HG03571 (cell line): ENCODE measurements around the gene TRIM40.
"Not testable (repeated sequence)": the region's sequence is repeated elsewhere in the genome, so short reads cannot be mapped to it uniquely, and the experiment has no call there.

Experiments
- ATAC-seq: cut with Tn5 transposase; IDR thresholded peaks from one replicate; pipeline ENCODE4 v1.9.1; 2021; ENCODE audit not compliant: unreplicated experiment

The TRIM40 gene

DNA sequence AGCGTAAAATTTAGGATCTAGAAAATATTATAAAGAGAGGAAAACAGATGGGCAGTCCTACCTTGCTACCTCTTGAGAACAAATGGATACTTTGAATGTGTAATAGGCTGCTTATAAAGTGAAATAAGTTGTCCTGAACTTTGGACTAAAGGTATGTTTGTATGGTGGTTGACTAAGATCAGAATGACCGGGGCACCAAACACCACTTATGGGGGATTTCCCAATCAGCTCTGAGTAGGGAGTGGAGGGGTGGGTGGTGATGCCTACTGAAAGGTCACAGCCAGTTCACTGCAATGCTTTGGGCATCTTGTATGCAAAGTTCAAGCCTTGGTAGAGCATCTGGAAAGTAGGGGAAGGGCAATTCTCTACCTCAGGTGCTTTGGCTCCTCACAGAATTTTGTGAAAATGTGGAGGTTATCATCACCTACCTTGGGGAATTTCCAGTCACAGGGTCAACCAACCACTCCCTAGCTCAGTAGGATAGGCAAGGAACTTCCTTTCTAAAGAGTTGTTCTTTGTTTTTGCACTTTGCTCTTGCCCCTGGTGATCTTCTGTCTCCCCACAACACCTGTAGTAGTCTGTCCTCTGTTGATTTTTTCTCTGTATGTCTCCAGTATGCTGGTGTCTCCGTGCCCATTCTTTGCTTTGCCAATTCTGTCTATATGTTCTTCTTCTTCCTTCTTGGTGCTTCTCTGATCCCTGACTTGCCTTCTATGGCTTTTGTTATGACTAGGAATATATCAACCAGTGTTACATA, 22.8 kb upstream of the TRIM40 start, which contains the start of gene TRIM31:
TRIM31 (minus strand) TSS at position 88 of the 757 bp plus-strand sequence. CDS start 285 bp downstream, outside the sequence.
- no peak for ATAC-seq

DNA sequence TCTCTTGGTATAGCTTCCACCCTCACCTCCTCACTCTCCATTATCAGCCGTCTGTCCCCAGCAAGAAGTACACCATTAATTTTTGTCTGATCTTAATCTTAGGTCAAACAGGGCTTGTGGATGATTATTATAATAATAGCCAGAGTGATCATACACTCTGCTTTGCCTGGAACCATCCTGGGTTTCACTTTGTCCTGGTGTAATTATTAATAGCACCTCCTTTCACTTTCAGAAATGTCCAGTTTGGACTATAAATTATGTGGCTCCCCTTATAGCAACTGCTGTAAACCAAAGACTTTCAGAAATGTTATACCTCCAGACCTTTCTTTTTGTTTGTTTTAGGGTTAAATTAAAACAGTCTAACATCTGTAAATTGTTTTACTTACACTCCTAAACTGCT, 22.1 kb upstream of the TRIM40 start:
- no peak for ATAC-seq

DNA sequence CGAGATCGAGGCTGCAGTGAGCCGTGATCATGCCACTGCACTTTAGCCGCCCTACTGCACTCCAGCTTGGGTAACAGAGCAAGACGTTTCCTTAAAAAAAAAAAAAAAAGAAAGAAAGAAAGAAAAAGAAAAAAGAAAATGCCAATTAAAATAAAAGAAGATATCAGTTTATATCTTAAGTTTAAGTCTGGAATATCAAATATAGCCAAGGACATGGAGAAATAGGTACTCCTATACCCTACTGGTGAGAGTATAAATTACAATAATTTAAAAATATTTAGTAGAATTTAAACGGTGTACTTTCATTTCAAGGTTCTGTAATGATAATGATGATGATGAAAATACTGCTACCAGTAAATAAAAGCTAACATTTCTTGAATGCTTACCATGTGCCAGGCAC, 19.2 kb upstream of the TRIM40 start:
- ATAC-seq, result no peak

DNA sequence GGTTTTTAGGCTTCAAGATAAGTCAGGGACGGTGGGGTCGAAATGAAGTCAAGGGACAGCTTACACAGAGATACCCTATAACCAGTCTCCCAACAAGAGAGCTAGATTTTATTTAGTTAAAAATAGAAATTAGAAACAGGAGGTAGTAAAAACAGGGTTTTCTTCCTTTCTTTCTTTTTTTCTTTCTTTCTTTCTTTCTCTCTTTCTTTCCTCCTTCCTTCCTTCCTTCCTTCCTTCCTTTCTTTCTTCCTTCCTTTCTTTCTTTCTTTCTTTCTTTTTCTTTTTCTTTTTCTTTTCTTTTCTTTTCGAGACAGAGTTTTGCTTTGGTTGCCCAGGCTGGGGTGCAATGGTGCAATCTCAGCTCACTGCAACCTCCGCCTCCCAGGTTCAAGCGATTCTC, 17.2 kb upstream of the TRIM40 start:
- ATAC-seq, result not testable (repeated sequence)

DNA sequence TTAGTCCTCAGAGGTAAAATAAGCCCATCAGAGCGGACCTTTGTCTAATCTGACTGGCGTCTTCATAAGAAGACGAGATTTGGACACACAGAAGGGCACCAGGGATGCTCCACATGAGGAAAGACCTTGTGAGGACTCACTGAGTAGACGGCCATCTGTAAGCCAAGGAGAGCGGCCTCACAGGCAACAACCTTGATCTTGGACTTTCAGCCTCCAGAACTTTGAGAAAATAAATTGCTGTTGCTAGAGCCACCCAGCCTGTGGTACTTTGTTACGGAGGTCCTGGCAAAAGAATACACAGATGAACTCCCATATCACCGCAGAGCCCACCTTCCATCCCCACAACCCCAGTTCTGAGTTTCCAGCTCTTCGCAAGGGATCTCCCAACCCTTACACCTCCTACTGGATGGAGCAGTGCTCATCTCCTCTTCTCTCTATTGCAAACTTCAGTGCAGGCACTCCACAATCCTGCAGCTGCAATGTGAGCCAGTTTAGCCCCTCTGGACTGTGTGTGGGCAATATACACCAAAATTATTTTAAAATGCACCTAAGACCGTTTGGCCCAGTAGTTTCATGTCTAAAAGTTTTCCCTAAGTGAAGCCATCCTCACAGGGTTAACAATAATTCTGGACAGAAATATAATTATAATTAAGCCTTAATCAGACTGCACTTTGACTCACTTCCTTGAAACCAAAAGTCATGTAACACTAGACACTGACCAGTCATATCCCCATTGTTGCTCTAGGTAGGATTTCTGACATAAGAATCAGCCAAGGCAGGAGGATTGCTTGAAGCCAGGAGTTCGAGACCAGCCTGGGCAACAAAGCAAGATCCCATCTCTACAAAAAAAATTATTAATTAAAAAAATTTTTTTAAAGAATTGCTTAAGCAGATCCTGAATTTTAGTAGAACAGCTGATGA, 14.2 kb upstream of the TRIM40 start:
- no peak for ATAC-seq

DNA sequence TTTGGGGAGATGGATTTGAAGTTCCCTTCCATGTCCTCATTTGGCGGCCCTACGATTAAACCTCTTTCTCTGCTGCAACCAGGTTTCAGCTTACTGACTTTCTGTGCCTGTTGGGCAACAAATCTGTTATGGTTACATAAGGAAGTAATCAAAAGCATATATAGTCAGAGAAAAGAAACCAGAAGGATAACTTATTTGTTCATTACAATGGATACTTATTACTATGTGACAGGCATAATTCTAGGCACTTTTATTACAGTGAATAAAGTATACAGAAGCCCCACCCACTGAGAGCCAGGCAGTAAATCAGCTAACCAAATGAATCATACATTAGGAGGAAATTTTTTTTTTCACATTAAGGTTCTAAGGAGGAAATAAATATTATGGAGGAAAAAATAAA, 13.4 kb upstream of the TRIM40 start:
- ATAC-seq, result no peak

DNA sequence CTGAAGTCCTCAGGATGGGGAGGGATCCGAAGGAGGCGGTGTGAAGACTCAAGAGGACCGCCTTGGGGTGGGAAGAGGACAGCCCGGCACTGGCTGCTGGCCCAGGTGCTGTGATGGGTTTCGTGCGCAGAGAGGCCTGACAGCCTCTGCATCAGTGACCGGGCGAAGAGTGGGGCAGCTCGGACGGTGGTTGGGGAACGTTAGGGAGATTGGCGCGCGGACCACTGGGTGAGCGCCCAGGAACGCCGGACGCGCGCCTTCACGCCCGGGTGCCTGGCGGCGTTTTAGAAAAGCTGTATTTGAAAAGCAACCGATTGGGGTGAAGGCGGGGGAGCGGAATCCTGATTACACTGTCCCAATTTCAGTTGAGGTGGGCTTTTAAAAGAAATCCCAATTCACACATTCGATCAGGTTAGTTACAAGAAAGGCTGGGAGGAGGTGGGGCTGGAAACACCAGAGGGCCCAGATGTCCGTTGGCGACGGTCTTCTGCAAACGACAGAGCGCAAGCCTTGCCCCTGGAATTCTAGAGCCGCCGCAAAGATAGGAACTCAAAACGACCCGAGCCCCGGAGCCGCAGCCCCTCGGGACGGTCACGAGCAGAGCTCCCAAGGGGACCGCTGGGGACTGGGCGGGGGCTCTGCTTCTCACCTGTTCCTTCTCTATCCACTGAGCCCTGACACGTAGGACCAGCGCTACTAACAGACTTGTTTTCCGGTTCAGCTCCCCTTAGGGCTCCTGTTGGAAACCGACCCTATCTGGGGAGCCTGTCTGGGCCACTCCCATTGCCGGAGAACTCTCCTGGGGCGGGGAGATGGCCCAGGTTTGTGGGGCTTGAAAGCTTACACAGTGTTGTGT, 8.5 kb upstream of the TRIM40 start:
- ATAC-seq, result no peak

DNA sequence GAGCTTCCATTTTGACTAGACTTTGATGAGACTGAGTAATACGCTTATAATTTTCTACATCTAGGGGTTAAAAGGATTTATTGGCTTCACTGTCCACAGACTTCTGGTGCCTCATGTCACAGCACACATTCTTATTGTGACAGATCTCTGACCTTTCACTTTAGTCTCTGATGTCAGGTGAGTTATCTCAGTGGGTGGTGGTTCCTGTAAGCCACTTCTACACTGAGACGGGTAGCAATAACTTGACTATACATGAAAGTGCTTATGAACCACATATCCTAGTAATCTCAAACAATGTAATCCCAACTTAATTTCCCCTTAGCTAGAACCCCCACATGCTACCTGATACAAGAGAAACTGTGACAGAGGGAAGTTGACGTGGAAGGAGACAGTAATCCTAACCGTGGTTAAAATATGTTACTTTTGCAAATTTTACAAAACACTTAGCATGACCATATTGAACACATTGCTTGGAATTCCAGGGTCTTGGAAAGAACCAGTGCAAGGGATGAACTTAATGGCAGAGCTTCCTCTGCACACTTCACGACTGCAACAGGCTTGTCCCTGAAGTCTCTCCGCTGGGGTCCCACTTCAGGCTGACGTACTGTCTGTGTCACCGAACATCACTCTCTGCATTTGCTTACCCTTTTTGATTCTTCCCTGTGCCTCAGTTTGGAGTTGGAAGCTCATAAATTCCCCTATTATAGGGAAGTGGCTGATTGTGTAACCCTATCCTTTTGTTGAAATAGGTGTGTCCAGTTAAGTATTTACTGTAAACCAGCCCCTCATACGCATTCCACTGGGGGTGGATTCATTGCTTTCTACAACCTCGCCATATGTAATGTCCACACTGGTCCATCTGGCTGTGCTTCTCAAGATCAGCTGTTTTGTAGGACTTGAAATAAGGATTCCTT, 6.4 kb upstream of the TRIM40 start:
- no peak for ATAC-seq

DNA sequence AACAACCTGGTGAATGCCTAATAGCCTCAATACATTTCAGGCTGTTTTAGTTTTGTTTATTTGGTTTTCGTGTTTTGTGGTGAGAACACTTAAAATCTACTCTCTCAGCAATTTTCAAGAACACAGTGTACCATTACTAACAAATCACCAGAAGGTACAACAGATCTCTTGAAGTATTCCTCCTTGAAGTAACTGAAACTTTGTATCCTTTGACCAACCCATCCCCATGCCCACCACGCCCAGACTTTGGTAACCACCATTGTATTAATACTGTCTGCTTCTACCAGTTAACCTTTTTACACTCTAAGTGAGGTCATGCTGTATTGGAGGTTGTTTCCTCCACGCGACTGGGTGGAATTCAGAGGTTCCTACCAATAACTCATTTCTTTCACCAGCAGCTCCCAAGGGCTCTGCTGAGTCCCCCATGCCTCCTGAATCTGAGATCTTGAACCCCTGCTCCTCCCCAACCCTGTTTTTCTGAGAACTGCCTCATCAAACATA, 5.7 kb upstream of the TRIM40 start:
- ATAC-seq, result no peak

DNA sequence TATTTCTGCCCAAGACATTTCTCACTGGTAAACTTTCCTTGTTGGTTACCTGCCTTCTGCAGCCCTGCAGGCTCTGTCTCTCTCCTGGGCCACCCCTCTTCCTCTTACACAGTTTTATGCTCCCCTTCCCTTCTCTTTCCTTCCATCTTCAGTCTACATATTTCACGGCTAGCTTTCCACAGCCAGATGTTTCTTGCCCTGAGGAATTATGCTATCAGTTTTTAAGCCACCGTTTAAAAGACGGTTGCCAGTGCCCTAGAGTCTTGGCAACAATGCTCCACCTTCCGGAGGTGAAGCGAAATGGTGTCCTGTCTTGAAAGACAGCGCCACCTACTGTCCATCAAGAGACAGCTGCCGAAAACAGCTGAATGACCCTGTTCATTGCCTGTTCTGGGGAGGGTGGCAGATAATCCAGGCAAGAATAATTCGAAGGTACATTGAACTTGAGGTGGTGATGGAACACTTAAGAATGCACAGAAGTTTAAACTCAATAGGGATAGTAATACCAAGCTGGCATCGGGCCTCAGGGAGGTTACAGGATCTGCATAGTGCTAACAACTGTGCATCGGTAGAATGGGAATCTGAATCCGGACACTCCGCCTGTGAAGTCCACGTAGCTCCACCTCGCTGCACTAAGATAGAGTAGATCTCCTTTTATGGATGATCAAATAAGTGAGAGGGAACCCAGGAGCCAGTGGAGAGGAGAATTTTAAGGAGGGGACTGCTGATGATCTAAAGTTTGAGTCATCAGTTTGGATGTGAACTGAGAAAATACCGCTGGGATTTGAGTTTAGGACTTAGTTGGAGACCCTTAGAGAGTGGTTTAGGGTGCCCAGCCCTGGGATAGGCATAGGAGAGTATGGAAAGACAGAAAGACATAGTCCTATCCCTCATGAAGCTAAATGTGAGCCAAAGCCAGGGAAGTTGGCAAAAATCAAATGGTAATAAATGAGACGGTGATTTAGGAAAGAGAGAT, 4.8 kb upstream of the TRIM40 start:
- no peak for ATAC-seq

DNA sequence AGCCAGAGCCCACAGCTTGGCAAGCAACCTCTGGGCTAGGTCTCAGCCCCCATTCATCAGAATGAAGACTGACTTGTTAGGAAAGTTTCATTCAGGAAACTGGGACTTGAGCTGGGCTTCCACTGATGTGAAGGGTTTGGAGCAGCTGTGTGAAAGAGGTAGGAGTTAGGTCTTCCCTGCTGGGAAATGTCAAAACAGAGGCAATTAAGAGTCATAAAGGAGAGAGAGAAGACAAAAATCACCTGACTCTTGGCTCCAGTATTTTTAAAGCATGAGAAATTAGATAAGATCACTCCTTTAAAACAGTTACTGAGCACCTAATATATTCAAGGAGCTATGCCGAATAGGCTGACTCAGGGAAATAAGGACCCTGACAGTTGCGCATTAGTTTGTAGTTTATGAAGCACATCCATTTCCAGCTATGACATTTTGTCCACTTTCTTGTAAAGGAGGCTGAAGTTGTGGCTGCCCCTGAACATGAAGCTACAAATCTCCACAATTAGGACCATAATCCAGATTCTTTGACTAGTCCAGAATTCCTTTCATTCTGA, 3.9 kb upstream of the TRIM40 start:
- no peak for ATAC-seq

DNA sequence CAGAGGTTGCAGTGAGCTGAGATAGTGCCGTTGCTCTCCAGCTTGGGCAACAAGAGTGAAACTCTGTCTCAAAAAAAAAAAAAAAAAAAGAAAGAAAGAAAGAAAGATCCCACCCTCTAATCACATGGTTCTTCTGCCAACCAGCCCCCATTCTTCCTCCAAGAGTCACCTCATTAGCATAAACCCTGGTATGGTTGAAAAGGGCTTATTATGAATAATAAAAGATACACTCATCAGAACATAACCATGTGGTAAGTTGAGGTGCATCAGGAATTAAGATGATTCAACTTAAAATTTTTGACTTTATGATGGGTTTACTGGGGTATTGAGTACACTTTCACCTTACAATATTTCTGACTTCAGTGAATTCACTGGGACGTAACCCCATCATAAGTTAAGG, 793 bp upstream of the TRIM40 start:
- no peak for ATAC-seq

DNA sequence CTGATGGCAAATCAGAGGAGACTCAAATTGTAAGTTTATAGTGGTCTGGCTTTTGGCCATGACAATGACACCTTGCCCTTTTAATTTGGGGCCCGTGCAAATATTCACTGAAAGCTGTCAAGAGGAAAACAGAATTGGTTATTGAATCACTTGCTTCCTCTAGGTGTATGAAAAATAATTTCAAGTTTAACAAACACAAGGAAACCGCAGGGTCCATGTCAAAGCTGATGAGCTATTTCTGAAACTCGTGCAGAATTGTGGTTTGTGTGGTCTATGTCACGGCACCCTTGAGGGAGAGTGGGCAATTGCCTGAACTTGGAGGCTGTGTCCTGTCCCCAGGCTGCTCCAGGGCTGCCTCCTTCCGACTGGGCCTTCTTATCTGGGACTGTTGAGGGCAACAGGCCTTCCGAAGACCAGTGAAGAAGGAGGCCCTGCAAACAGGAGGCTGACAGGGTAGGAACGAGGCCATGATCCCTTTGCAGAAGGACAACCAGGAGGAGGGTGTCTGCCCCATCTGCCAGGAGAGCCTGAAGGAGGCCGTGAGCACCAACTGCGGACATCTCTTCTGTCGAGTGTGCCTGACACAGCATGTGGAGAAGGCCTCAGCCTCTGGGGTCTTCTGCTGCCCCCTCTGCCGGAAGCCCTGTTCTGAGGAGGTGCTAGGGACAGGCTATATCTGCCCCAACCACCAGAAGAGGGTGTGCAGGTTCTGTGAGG, 788 bp downstream of the TRIM40 start:
- ATAC-seq, result no peak

DNA sequence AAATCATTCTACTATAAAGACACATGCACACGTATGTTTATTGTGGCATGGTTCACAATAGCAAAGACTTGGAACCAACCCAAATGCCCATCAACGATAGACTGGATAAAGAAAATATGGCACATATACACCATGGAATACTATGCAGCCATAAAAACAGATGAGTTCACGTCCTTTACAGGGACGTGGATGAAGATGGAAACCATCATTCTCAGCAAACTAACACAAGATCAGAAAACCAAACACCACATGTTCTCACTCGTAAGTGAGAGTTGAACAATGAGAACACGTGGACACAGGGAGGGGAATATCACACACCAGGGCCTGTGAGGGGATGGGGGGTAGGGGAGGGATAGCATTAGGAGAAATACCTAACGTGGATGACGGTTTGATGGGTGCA, 4.3 kb downstream of the TRIM40 start:
- ATAC-seq, result not testable (repeated sequence)

DNA sequence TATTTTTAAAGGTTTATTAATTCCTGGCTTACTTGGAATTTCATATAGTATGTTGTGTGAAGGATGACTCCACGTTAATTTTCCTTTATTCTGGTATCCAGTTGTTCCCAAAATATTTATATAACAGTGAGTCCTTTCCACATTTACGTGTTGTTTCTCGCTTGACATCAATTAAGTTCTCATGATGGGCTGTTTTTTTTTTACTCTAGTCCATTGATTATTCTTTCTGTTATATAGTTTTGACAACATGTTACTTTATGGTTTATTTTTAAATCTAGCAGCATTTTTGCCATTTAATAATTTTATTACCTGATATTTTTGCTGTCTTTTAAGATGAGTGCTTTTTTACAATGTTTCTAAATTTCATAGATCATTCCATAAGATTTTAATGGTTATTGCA, 6.7 kb downstream of the TRIM40 start:
- ATAC-seq, result no peak

DNA sequence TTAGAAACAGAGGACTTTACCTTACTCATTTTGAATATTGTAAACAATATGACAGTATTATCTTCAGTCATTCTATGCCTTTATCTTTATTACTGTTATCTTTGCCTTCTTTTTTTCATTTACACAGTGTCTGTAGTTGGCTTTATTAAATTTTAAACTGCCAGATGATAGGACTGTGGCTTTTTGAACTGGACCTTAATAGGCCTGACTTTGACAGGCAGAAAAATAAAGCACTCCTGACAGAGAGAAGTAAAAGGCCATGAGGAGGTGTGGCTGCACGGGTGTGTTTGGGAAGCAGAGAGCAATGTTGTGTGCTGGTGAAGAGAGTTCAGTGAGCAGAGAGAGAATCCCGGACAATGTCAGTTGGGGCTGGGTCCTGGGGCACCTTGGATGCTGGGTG, 7.8 kb downstream of the TRIM40 start:
- no peak for ATAC-seq

DNA sequence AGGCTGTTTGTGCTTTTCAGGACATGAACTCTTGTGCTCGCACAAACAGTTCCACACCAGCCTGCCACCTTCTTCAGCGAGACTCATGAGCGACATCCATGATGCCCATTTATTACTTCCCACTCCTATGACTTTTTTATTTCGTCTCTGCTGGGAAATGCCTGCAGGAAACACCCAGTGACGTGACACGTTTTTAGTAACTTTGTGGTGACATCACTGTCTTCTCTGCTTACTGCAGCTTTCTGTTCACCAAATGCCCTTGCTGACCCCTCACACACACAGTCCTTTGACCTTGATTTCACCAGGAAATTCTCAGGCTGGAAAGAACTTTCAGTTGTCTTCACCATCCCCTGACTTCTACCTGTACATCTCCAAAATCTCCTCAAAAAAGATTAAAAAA, 8.9 kb downstream of the TRIM40 start:
- ATAC-seq, result no peak

DNA sequence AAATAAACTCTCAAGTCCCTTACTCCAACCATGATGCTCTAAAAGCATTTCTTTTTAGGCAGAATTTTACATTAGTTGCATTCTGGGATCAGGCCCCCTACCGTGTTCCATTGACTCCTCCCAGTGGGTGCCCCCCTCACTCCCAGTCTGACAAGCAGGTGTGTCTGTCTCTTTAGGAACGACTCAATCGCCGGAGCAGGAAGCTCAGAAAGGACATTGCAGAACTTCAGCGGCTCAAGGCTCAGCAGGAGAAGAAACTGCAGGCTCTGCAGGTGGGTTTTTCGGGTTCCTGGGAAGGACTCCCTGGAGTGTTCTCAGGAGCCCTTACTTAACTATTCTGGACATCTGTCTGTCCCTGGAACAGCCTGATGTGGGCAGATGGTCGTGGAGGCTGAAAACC, 9.9 kb downstream of the TRIM40 start:
- ATAC-seq, result no peak
